K562 (cell line): ENCODE data around the gene PANK2. TPM values are rescaled to one million over a fixed set of nuclear protein-coding genes. Genes with fewer than 3 reads are reported as not detected.

Experiments
- AFF4 ChIP-seq: sonication (generic); formaldehyde crosslinking; IDR thresholded peaks from 2 replicates; pipeline ENCODE4 v1.8.0; 2023; ENCODE audit warnings: mild to moderate bottlenecking, missing genetic modification reagents
- E2F6 ChIP-seq, 2 experiments: IDR thresholded peaks; 2 replicates each; pipeline ENCODE4 v1.6.1; 2011; ENCODE audit warnings: borderline replicate concordance in 1 of 2, control low read depth in 1 of 2, low read depth in 1 of 2, low read length in 1 of 2, mild to moderate bottlenecking in 1 of 2, mixed read lengths in 1 of 2, moderate library complexity in 1 of 2; ENCODE audit not compliant: insufficient read depth in 1 of 2, insufficient read length in 1 of 2, poor library complexity in 1 of 2, severe bottlenecking in 1 of 2; ENCODE audit errors: extremely low read depth in 1 of 2
- GABPA ChIP-seq: fragments of 200-800 bp; sonication (Bioruptor generic); conservative IDR thresholded peaks from 2 replicates; pipeline ENCODE4 v1.6.1; 2016; ENCODE audit warnings: low read depth, missing genetic modification characterization, missing compliant biosample characterization
- MAX ChIP-seq: sonication (generic); formaldehyde crosslinking; IDR thresholded peaks from 2 replicates; pipeline ENCODE4 v1.9.0; 2022; ENCODE audit warnings: mild to moderate bottlenecking, missing genetic modification reagents
- NR3C1 ChIP-seq: sonication (generic); formaldehyde crosslinking; IDR thresholded peaks from 2 replicates; pipeline ENCODE4 v1.8.1; 2022; ENCODE audit warnings: missing genetic modification reagents
- POLR2AphosphoS2 ChIP-seq: IDR thresholded peaks from 2 replicates; pipeline ENCODE4 v1.6.1; 2012; ENCODE audit warnings: low read length, improper control_type of control experiment
- POU5F1 ChIP-seq: fragments of 150-350 bp; IDR thresholded peaks from 2 replicates; pipeline ENCODE4 v1.6.1; 2014; ENCODE audit warnings: borderline replicate concordance, low read length, low read depth, mild to moderate bottlenecking; ENCODE audit not compliant: partially characterized antibody
- ZFP36 ChIP-seq: fragments of 150-350 bp; IDR thresholded peaks from 2 replicates; pipeline ENCODE4 v1.6.1; 2018; ENCODE audit warnings: low read length, low read depth; ENCODE audit not compliant: partially characterized antibody
- ZNF695 ChIP-seq: fragments of 450-650 bp; formaldehyde crosslinking; IDR thresholded peaks from 2 replicates; pipeline ENCODE4 v1.4.0; 2020; ENCODE audit warnings: mild to moderate bottlenecking, moderate library complexity
- polyA plus RNA-seq, 8 experiments: library from polyadenylated mRNA; depleted of rRNA in 4 of 8; stranded (reverse) in 5 of 8; unstranded in 3 of 8; fragments of >200 nt; fragmentation: Nextera tagmentation in 2 of 8; fragmentation: Illumina TruSeq in 1 of 8; extraction: Ambion mirVana in 2 of 8; extraction: Trizol in 1 of 8; gene quantifications; 2 replicates each; pipeline versions ENCODE4 v1.2.1 to v1.2.3, GENCODE V29; 2011 to 2014; ENCODE audit warnings: inconsistent platforms in 1 of 8, missing spikeins in 1 of 8
- total RNA-seq, 7 experiments: library from RNA; depleted of rRNA in 6 of 7; stranded (reverse); fragments of >200 nt in 6 of 7; fragmentation: Illumina TruSeq in 2 of 7; extraction: Trizol in 2 of 7; gene quantifications; 2 replicates each; pipeline versions ENCODE4 v1.2.1 to v1.2.3, GENCODE V29; 2011 to 2021; ENCODE audit warnings: low replicate concordance in 1 of 7
- TF ChIP-seq, protein P1 (sequence below), 2 experiments: fragments of 450-650 bp in 1 of 2; sonication (generic) in 1 of 2; formaldehyde crosslinking in 1 of 2; IDR thresholded peaks; 2 replicates each; pipeline versions ENCODE4 v1.7.1 to v1.9.0; 2016 to 2022; ENCODE audit warnings: inconsistent platforms in 1 of 2, mild to moderate bottlenecking in 1 of 2, missing genetic modification reagents in 1 of 2

Gene PANK2
- total and polyA plus RNA-seq, 9 of the 15 experiments (the other 6 are each of a cell fraction or from before 2014, with no cell fraction given): 14.9 to 43.5 (median 31.4) TPM

- TF ChIP-seq MAX (CRISPR knock-in tag): 0 out of 2 replicates have a peak, but pooled peaks have one; percentile 7
- no peak for TF ChIP-seq NR3C1
- TF ChIP-seq POLR2AphosphoS2: no peak
- no peak for TF ChIP-seq POU5F1
- peak; percentile 69 to 90 for TF ChIP-seq E2F6 (IDR thresholded peaks at IDR 0.05; ENCODE audit: borderline replicate concordance in 1 of 2, extremely low read depth in 1 of 2, insufficient read depth in 1 of 2, insufficient read length in 1 of 2, low read depth in 1 of 2, low read length in 1 of 2, poor library complexity in 1 of 2, severe bottlenecking in 1 of 2)
- TF ChIP-seq, protein P1, sequence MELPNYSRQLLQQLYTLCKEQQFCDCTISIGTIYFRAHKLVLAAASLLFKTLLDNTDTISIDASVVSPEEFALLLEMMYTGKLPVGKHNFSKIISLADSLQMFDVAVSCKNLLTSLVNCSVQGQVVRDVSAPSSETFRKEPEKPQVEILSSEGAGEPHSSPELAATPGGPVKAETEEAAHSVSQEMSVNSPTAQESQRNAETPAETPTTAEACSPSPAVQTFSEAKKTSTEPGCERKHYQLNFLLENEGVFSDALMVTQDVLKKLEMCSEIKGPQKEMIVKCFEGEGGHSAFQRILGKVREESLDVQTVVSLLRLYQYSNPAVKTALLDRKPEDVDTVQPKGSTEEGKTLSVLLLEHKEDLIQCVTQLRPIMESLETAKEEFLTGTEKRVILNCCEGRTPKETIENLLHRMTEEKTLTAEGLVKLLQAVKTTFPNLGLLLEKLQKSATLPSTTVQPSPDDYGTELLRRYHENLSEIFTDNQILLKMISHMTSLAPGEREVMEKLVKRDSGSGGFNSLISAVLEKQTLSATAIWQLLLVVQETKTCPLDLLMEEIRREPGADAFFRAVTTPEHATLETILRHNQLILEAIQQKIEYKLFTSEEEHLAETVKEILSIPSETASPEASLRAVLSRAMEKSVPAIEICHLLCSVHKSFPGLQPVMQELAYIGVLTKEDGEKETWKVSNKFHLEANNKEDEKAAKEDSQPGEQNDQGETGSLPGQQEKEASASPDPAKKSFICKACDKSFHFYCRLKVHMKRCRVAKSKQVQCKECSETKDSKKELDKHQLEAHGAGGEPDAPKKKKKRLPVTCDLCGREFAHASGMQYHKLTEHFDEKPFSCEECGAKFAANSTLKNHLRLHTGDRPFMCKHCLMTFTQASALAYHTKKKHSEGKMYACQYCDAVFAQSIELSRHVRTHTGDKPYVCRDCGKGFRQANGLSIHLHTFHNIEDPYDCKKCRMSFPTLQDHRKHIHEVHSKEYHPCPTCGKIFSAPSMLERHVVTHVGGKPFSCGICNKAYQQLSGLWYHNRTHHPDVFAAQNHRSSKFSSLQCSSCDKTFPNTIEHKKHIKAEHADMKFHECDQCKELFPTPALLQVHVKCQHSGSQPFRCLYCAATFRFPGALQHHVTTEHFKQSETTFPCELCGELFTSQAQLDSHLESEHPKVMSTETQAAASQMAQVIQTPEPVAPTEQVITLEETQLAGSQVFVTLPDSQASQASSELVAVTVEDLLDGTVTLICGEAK (IDR thresholded peaks at IDR 0.05): 0 out of 2 replicates have a peak, but pooled peaks have one; percentile 11
- TF ChIP-seq, protein P1 (CRISPR knock-in tag; IDR thresholded peaks at IDR 0.05): no peak
- TF ChIP-seq AFF4: 0 out of 2 replicates have a peak, but pooled peaks have one; percentile 14
- no peak for TF ChIP-seq ZNF695 (CRISPR knock-in tag)
- TF ChIP-seq ZFP36: no peak
- TF ChIP-seq GABPA (tag): peak; percentile 82
Measured at GRCh38 chr20:3889489-3890397, 556 bp downstream of the PANK2 start (continued).
